ENCODE results near the gene PPP1R2C. TPM values are rescaled to one million over a fixed set of nuclear protein-coding genes. Genes with fewer than 3 reads are reported as not detected.

PPP1R2C gene
- not detected in 2 replicates for total RNA-seq (2021; fragmentation: NEBNext Ultra II Directional; extraction: Animal tissue kit (Norgen Biotek cat#: 25700))
- not detected in 2 replicates for polyA plus RNA-seq (2011; rRNA removed)
- not detected for polyA plus RNA-seq (2011; cell fraction: cytosol; rRNA removed)
- not detected for polyA plus RNA-seq (2011; cell fraction: nucleus; rRNA removed)
- polyA plus RNA-seq (2012, experiment 1 of 2), result not detected in 4 replicates
- not detected for polyA plus RNA-seq (2012, experiment 2 of 2)
- polyA plus RNA-seq (2013, experiment 1 of 2), result not detected
- not detected for polyA plus RNA-seq (2013, experiment 2 of 2)
- not detected in 2 replicates for polyA minus RNA-seq (2011; rRNA and poly(A)+ RNA removed)
- not detected for polyA minus RNA-seq (2011; cell fraction: cytosol; rRNA and poly(A)+ RNA removed)
- not detected for polyA minus RNA-seq (2011; cell fraction: nucleus; rRNA and poly(A)+ RNA removed)
- long read RNA-seq, experiment 1, result 0 reads
- long read RNA-seq, experiment 2, result 0 reads

- Histone ChIP-seq H4K8ac (ENCODE audit: extremely low read depth, insufficient read depth, low read length) (no peak within 1 kb of the TSS), H3K27ac (ENCODE audit: low read depth, low read length) (no peak within 1 kb of the TSS), H2BK5ac (ENCODE audit: low read depth, low read length) (no peak within 1 kb of the TSS), H2BK120ac (replicated peaks; ENCODE audit: low read depth, low read length) (no peak within 1 kb of the TSS), H3K79me2 (ENCODE audit: control insufficient read depth in 1 of 2, insufficient read depth in 2 of 2, low read length in 2 of 2) (no peaks in the 10 kb centered on the region), H3K14ac (ENCODE audit: insufficient read length) (no peak within 1 kb of the TSS), H3K27me3 (replicated peaks in 1 of 4; ENCODE audit: control insufficient read depth in 3 of 4, extremely low read depth in 1 of 4, insufficient read depth in 3 of 4, low read length in 3 of 4) (no peaks in the 10 kb centered on the region), H3K23ac (ENCODE audit: insufficient read length) (no peak within 1 kb of the TSS), H2BK20ac (ENCODE audit: low read length) (no peak within 1 kb of the TSS), H4K91ac (replicated peaks; ENCODE audit: insufficient read length, low read length) (no peak within 1 kb of the TSS), H3K23me2 (ENCODE audit: low read depth, low read length) (no peaks in the 10 kb centered on the region), H3K4ac (replicated peaks; ENCODE audit: insufficient read length, low read depth, low read length) (no peak within 1 kb of the TSS), H3K56ac (replicated peaks; ENCODE audit: insufficient read length, low read depth, low read length) (no peak within 1 kb of the TSS), H3K79me1 (ENCODE audit: low read depth, low read length) (no peaks in the 10 kb centered on the region), H2BK12ac (ENCODE audit: low read depth, low read length) (no peak within 1 kb of the TSS; the same call in 1 of the 2 replicates), H4K5ac (ENCODE audit: insufficient read length, low read depth, low read length) (no peak within 1 kb of the TSS), H3K36me3 (ENCODE audit: control insufficient read depth in 2 of 4, insufficient read depth in 4 of 4, low read length in 3 of 4) (no peaks in the 10 kb centered on the region; a peak in 1 of 8 replicates), H3K4me1 (replicated peaks in 1 of 4; ENCODE audit: control insufficient read depth in 3 of 4, insufficient read depth in 4 of 4, low read length in 3 of 4) (no peaks in the 10 kb centered on the region), H3K4me2 (ENCODE audit: insufficient read depth in 1 of 2, low read depth in 2 of 2, low read length in 2 of 2) (no peak within 1 kb of the TSS), H3K9me3 (ENCODE audit: insufficient read depth in 2 of 2, low read depth in 1 of 2, low read length in 1 of 2) (peaks cover 0 to 5% of the 10 kb centered on the region in 2 experiments; a peak in 2 of 4 replicates), H3K4me3 (ENCODE audit: extremely low read depth in 1 of 4, insufficient read depth in 2 of 4, low read depth in 3 of 4, low read length in 4 of 4) (no peak within 1 kb of the TSS), H4K20me1 (replicated peaks in 1 of 2; ENCODE audit: control insufficient read depth in 1 of 2, insufficient read depth in 2 of 2, low read length in 2 of 2) (no peaks in the 10 kb centered on the region), H2AK5ac (ENCODE audit: low read depth, low read length) (no peak within 1 kb of the TSS), H3K9ac (replicated peaks in 1 of 4; ENCODE audit: extremely low read depth in 1 of 4, low read depth in 3 of 4, low read length in 3 of 4) (no peak within 1 kb of the TSS), H2AFZ (ENCODE audit: low read length) (no peak within 1 kb of the TSS), H2BK15ac (ENCODE audit: low read length) (no peak within 1 kb of the TSS), H3K18ac (ENCODE audit: extremely low read depth, low read length) (no peak within 1 kb of the TSS)
- ChIA-PET CTCF (ENCODE audit: partially characterized antibody) (no interaction called here), POLR2A (ENCODE audit: partially characterized antibody) (no interaction called here)
- TF ChIP-seq POU5F1 (IDR thresholded peaks at IDR 0.05; ENCODE audit: low read depth, low read length), result no peak
- no peak for DNase-seq (ENCODE audit: low read depth in 1 of 2, low spot score in 2 of 2)
- no peak for FAIRE-seq
- WGBS, 2 experiments (ENCODE audit: extremely low coverage in 1 of 2, insufficient coverage in 1 of 2, insufficient read length in 1 of 2, insufficient replicate concordance in 2 of 2, low coverage in 1 of 2, low lambda C conversion rate in 2 of 2, missing lambda C conversion rate in 1 of 2), result 99% methylated on average over 16 of the region's 33 CpGs; no CpG with 5 or more reads in 1 of the 2 experiments
Observed at GRCh38 chrX:42778096-42778495, at the start of gene PPP1R2C. Gene PPP1R2C (minus strand): TSS chrX:42778163. CDS start chrX:42778079, 84 bp downstream.
